ENCODE measurements around the gene PCDH17. TPM values are rescaled to one million over a fixed set of nuclear protein-coding genes. Genes with fewer than 3 reads are reported as not detected.

The PCDH17 gene, protein sequence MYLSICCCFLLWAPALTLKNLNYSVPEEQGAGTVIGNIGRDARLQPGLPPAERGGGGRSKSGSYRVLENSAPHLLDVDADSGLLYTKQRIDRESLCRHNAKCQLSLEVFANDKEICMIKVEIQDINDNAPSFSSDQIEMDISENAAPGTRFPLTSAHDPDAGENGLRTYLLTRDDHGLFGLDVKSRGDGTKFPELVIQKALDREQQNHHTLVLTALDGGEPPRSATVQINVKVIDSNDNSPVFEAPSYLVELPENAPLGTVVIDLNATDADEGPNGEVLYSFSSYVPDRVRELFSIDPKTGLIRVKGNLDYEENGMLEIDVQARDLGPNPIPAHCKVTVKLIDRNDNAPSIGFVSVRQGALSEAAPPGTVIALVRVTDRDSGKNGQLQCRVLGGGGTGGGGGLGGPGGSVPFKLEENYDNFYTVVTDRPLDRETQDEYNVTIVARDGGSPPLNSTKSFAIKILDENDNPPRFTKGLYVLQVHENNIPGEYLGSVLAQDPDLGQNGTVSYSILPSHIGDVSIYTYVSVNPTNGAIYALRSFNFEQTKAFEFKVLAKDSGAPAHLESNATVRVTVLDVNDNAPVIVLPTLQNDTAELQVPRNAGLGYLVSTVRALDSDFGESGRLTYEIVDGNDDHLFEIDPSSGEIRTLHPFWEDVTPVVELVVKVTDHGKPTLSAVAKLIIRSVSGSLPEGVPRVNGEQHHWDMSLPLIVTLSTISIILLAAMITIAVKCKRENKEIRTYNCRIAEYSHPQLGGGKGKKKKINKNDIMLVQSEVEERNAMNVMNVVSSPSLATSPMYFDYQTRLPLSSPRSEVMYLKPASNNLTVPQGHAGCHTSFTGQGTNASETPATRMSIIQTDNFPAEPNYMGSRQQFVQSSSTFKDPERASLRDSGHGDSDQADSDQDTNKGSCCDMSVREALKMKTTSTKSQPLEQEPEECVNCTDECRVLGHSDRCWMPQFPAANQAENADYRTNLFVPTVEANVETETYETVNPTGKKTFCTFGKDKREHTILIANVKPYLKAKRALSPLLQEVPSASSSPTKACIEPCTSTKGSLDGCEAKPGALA (N-terminal part only)
- total RNA-seq, result under 0.01 and 31.2 TPM in 2 replicates

GRCh38 chr13:57631596-57632275 is at the start of gene PCDH17:
Gene PCDH17, plus strand, starts transcription at chr13:57631744. Its CDS starts 803 bp downstream, at chr13:57632547.

Data from pericardium fibroblast (primary cell).